Measurements from ENCODE around the gene NAT10. TPM values are rescaled to one million over a fixed set of nuclear protein-coding genes. Genes with fewer than 3 reads are reported as not detected.

Gene NAT10
- total and polyA plus RNA-seq, 2 experiments from 2014 or later, result 21.4 to 24.0 TPM

DNA sequence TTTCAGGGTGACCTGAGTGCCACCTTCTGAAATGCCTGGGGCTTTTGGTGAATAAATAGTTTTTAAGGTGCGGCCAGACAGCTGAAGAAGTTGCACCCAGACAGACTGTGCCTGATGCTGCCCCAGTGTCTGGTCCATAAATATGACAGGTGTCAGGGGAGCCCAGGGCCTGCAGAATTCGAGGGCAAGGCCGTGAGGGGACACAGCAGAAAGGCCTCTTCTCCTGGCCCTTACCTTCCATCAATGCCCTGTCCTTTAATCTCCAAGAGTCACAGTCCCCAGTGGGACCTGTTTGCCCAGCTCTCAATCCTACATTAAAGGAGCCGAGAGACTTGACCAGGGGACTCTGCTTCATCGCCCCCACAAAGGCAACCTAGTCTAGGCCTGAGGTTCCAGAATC, 45.7 kb downstream of the NAT10 start:
- in situ Hi-C loops (cut with MboI), result no loop called here
- H2AFZ ChIP-seq, result no peak overlapping the region
- H3K79me2 ChIP-seq (ENCODE audit: insufficient read depth), result no peaks in the 10 kb centered on the region
- no peaks in the 10 kb centered on the region for H3K27me3 ChIP-seq (replicated peaks; ENCODE audit: insufficient read depth)
- no peak overlapping the region for H3K9ac ChIP-seq
- no peaks in the 10 kb centered on the region for H3K9me2 ChIP-seq (ENCODE audit: insufficient read depth)
- no peaks in the 10 kb centered on the region for H3F3A ChIP-seq (ENCODE audit: insufficient read depth)
- no peaks in the 10 kb centered on the region for H4K20me1 ChIP-seq (ENCODE audit: insufficient read depth)
- 92 to 99% methylated on average over 5 of the region's 5 CpGs for WGBS, 2 experiments (ENCODE audit: low coverage in 1 of 2, low lambda C conversion rate in 2 of 2, missing lambda C conversion rate in 2 of 2)
- no peak overlapping the region for H3K27ac ChIP-seq
- peaks cover 10% of the 10 kb centered on the region for H3K4me1 ChIP-seq (ENCODE audit: insufficient read depth)
- H3K36me3 ChIP-seq (ENCODE audit: low read depth), result peaks cover 5% of the 10 kb centered on the region
- no peak for DNase-seq
- no peak overlapping the region for H3K4me3 ChIP-seq
- peak overlapping the region; percentile 18 for H3K4me2 ChIP-seq (ENCODE audit: unreplicated experiment)
- TF ChIP-seq EZH2 (IDR thresholded peaks at IDR 0.05; ENCODE audit: insufficient read depth, poor library complexity, severe bottlenecking) (no peak), EZH2phosphoT487 (IDR thresholded peaks at IDR 0.05; ENCODE audit: insufficient read depth, low read depth) (no peak)
- no peaks in the 10 kb centered on the region for H3K9me3 ChIP-seq (ENCODE audit: low read depth)

- H3K9me2 ChIP-seq (ENCODE audit: insufficient read depth), result no peaks in the 10 kb centered on the region
- no peak overlapping the region for H3K9ac ChIP-seq
- no peak overlapping the region for H3K4me2 ChIP-seq (ENCODE audit: unreplicated experiment)
- H4K20me1 ChIP-seq (ENCODE audit: insufficient read depth), result no peaks in the 10 kb centered on the region
- TF ChIP-seq EZH2 (IDR thresholded peaks at IDR 0.05; ENCODE audit: insufficient read depth, poor library complexity, severe bottlenecking), result no peak
- no peaks in the 10 kb centered on the region; the same call in 1 of the 2 replicates for H3K36me3 ChIP-seq (ENCODE audit: low read depth)
- 82 to 94% methylated on average over 13 to 18 of the region's 18 CpGs for WGBS, 2 experiments (ENCODE audit: low coverage in 1 of 2, low lambda C conversion rate in 2 of 2, missing lambda C conversion rate in 2 of 2)
- in situ Hi-C loops (cut with MboI), result no loop called here
- no peaks in the 10 kb centered on the region for H3K9me3 ChIP-seq (ENCODE audit: low read depth)
- H3K27me3 ChIP-seq (replicated peaks; ENCODE audit: insufficient read depth), result no peaks in the 10 kb centered on the region
- H3F3A ChIP-seq (ENCODE audit: insufficient read depth), result no peaks in the 10 kb centered on the region
- H3K79me2 ChIP-seq (ENCODE audit: insufficient read depth), result no peaks in the 10 kb centered on the region
- H2AFZ ChIP-seq, result no peak overlapping the region
- peaks cover 10% of the 10 kb centered on the region for H3K4me1 ChIP-seq (ENCODE audit: insufficient read depth)
- no peak overlapping the region for H3K4me3 ChIP-seq
- no peak overlapping the region for H3K27ac ChIP-seq
- DNase-seq, result no peak
Measured at GRCh38 chr11:34151916-34152845, 46.8 kb downstream of the NAT10 start.

DNA sequence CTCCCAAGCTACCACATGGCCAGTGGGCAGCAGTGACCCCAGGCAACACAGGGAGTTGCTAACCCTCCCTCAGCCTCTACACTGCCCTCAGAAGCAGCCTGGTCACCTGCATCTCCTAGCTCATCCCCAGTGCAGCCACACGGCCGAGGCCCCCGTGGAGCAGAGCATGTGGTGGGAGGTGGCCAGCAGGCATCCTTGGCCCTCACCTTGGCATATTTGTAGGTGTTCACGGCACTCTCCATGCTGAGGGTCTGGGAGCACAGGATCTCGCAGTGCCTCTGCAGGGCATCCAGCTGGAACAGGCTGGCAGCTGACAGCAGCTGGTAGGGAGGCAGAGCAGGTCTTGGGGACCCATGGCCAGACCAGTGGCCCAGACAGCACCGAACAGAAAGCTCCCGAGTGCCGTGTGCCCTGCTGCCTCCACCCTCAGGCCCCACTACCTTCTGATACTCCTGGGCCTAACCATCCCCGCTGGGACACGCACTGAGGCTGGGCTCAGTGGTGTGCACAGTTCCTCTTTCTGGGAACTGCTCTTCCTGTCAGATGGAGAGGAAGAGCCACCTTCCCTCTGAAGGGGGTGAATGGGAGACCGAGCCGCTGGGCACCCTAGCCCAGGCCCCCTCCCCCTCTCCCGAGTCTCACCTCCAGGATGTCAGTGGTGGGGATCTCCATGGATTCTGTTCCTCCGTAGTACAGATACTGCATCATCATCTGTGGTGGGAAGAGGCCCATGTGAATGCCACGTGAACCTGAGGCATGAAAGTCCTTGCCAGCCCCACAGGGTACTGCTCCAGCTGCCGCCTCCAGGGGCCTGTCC, 48.8 kb downstream of the NAT10 start:
- no peaks in the 10 kb centered on the region for H3K79me2 ChIP-seq (ENCODE audit: insufficient read depth)
- no peaks in the 10 kb centered on the region for H3K27me3 ChIP-seq (replicated peaks; ENCODE audit: insufficient read depth)
- H3K9me2 ChIP-seq (ENCODE audit: insufficient read depth), result no peaks in the 10 kb centered on the region
- no peaks in the 10 kb centered on the region for H3K9me3 ChIP-seq (ENCODE audit: low read depth)
- peaks cover 10% of the 10 kb centered on the region for H3K4me1 ChIP-seq (ENCODE audit: insufficient read depth)
- 95 to 97% methylated on average over 16 of the region's 16 CpGs for WGBS, 2 experiments (ENCODE audit: low coverage in 1 of 2, low lambda C conversion rate in 2 of 2, missing lambda C conversion rate in 2 of 2)
- no peaks in the 10 kb centered on the region for H3F3A ChIP-seq (ENCODE audit: insufficient read depth)
- H3K4me2 ChIP-seq (ENCODE audit: unreplicated experiment), result no peak overlapping the region
- H3K4me3 ChIP-seq, result no peak overlapping the region
- no peak for TF ChIP-seq EZH2 (IDR thresholded peaks at IDR 0.05; ENCODE audit: insufficient read depth, poor library complexity, severe bottlenecking)
- TF ChIP-seq EZH2phosphoT487 (IDR thresholded peaks at IDR 0.05; ENCODE audit: insufficient read depth, low read depth), result no peak
- no peak for DNase-seq
- no peak overlapping the region for H3K27ac ChIP-seq
- H2AFZ ChIP-seq, result no peak overlapping the region
- in situ Hi-C loops (cut with MboI), result no loop called here
- no peaks in the 10 kb centered on the region; the same call in 1 of the 2 replicates for H3K36me3 ChIP-seq (ENCODE audit: low read depth)
- H3K9ac ChIP-seq, result no peak overlapping the region
- no peaks in the 10 kb centered on the region for H4K20me1 ChIP-seq (ENCODE audit: insufficient read depth)

DNA sequence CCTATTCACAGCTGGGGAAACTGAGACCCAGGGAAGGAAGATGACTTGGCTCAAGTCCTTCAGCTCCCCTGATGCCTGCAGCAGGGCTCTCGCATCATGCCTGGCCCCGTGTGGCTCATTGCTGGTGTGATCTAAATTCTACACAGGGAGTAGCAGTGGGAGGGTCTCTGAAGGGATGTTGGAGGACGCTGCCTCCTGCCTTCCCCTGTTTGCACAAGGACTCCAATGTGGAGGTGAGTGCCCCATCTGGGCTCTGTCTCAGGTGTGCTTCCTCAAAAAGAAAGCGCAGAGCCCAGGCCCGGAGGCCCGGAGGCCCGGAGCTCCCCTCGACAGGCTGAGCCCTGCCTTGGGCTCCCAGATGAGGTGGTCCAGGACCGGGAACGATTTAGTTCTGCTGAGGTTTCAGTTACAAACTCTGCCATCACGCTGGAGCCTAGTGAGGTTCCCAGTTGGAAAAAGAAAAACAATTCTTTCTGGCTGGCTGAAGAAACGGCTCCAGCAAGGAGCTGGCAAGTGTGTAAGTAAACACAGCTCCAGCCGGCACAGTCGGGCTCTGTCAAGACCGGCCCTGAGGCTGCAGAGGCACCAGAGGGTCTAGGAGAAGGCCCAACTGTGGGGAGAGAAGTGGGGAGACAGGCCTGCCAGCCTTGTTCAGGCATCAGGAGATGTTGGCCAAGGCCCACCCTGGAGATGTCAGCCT, 49.8 kb downstream of the NAT10 start:
- no peak for TF ChIP-seq EZH2phosphoT487 (IDR thresholded peaks at IDR 0.05; ENCODE audit: insufficient read depth, low read depth)
- no peak for TF ChIP-seq EZH2 (IDR thresholded peaks at IDR 0.05; ENCODE audit: insufficient read depth, poor library complexity, severe bottlenecking)
- H2AFZ ChIP-seq, result no peak overlapping the region
- no peaks in the 10 kb centered on the region for H4K20me1 ChIP-seq (ENCODE audit: insufficient read depth)
- 57% methylated on average over 15 of the region's 15 CpGs for WGBS, 2 experiments (ENCODE audit: low coverage in 1 of 2, low lambda C conversion rate in 2 of 2, missing lambda C conversion rate in 2 of 2)
- no peaks in the 10 kb centered on the region for H3K9me2 ChIP-seq (ENCODE audit: insufficient read depth)
- in situ Hi-C loops (cut with MboI), result no loop called here
- H3F3A ChIP-seq (ENCODE audit: insufficient read depth), result no peaks in the 10 kb centered on the region
- no peaks in the 10 kb centered on the region for H3K9me3 ChIP-seq (ENCODE audit: low read depth)
- H3K27ac ChIP-seq, result no peak overlapping the region
- DNase-seq, result no peak
- H3K4me3 ChIP-seq, result no peak overlapping the region
- peaks cover 10% of the 10 kb centered on the region for H3K4me1 ChIP-seq (ENCODE audit: insufficient read depth)
- H3K9ac ChIP-seq, result no peak overlapping the region
- H3K27me3 ChIP-seq (replicated peaks; ENCODE audit: insufficient read depth), result no peaks in the 10 kb centered on the region
- no peaks in the 10 kb centered on the region for H3K79me2 ChIP-seq (ENCODE audit: insufficient read depth)
- no peak overlapping the region for H3K4me2 ChIP-seq (ENCODE audit: unreplicated experiment)
- H3K36me3 ChIP-seq (ENCODE audit: low read depth), result no peaks in the 10 kb centered on the region; the same call in 1 of the 2 replicates
